ENCODE data around the gene SLCO2A1.

Gene SLCO2A1

DNA sequence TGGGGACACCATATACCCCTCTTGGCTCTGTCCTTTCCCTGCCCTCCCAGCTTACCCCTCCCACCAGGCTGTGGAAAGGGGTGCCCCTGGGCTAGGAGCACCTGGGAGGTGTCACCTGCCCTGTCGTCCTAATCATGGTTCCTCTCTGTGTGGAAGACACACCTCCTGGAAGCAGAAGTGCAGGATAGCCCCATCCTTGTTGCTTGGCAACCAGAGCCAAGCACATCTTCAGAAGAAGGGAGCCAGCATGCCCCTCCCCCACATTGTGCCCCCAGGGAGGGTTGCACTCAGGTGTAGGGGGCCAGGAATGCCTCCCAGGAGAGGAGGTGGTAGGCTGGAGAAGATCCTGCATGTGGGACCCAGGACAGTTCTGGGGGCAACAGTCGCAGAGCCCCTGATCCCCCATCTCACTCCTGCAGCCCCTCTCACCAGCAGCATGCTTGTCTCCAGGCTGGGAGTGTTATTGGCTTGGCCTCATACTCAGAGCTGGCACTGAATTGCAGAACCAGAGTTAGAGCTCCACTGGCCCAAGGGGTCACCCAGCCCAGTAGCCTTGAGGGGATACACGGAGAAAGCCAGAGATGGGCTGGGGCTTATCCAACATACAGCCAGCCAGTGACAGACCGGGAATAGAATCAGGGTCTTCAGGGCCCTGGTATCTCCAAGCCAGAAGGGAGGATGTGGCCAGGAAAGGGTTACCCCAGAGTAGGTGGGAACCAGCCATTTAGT lies 142.5 kb downstream of the SLCO2A1 start:
- no peaks in the 10 kb centered on the region for H3K9me3 Mint-ChIP-seq
- H3K27ac Mint-ChIP-seq, result no peak overlapping the region
- peaks cover 5% of the 10 kb centered on the region for H3K4me1 Mint-ChIP-seq (ENCODE audit: low read depth)
- H3K36me3 Mint-ChIP-seq (ENCODE audit: low read depth), result no peaks in the 10 kb centered on the region
- peaks cover 5% of the 10 kb centered on the region for H3K27me3 Mint-ChIP-seq (ENCODE audit: low read depth)
- H3K4me3 Mint-ChIP-seq, result no peak overlapping the region

DNA sequence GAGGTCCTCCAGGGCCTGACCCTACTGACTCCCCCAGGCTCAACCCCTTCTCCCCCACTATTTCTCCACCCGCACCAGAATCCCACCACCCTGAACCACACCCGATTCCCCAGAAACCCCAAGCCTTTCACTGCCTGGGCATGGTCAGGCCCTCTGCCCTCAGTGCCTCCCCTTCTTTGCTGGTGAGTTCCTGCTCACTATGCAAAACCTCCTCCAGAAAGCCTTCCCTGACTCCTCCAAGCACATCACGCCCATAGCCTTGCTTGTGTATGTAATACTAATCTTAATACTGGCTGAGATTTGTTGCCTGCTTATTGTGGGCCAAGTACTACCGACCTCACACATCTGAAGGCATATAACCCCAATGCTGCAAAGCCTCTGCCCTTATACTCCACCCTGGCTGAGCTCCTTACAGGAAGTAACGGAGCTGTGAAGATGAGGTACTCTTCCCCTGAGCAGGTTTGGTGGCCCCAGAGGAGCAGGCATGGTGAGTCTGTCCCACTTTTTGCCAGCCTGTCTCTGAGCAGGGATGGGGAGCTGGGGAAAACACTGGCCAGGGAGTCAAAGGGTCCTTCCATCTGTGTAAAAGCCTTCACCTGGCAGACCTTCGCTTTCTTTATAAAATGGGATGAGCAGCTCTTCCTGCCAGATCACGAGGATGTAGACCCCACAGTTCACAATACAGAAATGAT lies 143.5 kb downstream of the SLCO2A1 start:
- H3K36me3 Mint-ChIP-seq (ENCODE audit: low read depth), result no peaks in the 10 kb centered on the region
- no peak overlapping the region for H3K4me3 Mint-ChIP-seq
- H3K27ac Mint-ChIP-seq, result no peak overlapping the region
- H3K9me3 Mint-ChIP-seq, result no peaks in the 10 kb centered on the region
- peaks cover 11% of the 10 kb centered on the region for H3K4me1 Mint-ChIP-seq (ENCODE audit: low read depth)
- H3K27me3 Mint-ChIP-seq (ENCODE audit: low read depth), result peaks cover 5% of the 10 kb centered on the region

DNA sequence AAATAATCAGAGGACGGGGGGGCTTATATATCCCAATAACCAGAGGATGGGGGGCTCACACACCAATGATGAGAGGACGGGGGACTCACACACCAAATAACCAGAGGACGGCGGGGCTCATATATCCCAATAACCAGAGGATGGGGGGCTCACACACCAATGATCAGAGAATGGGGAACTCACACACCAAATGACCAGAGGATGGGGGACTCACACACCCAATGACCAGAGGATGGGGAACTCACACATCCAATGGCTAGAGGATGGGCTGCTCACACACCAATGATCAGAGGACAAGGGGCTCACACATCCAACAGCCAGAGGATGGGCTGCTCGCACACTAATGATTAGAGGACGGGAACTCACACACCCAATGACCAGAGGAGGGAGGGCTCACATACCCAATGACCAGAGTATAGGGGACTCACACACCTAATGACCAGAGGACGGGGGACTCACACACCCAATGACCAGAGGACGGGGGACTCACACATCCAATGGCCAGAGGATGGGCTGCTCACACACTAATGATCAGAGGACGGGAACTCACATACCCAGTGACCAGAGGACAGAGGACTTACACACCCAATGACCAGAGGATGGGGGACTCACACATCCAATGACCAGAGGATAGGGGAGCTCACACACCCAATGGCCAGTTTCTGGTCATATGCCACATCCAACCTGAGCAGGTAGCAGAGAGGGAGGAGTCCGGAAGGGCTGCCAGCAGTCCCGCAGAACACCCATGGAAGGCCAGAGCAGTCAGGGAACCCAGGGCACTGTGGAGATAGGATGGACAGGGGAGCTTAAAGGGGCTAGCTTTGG lies 144.6 kb downstream of the SLCO2A1 start:
- H3K36me3 Mint-ChIP-seq (ENCODE audit: low read depth), result no peaks in the 10 kb centered on the region
- H3K9me3 Mint-ChIP-seq, result no peaks in the 10 kb centered on the region
- H3K27me3 Mint-ChIP-seq (ENCODE audit: low read depth), result no peaks in the 10 kb centered on the region
- no peak overlapping the region for H3K4me3 Mint-ChIP-seq
- no peak overlapping the region for H3K27ac Mint-ChIP-seq
- peaks cover 11% of the 10 kb centered on the region for H3K4me1 Mint-ChIP-seq (ENCODE audit: low read depth)

GRCh38 chr3:133884054-133884886 lies 145.5 kb downstream of the SLCO2A1 start:
- Mint-ChIP-seq H3K4me1 (ENCODE audit: low read depth) (peaks cover 11% of the 10 kb centered on the region), H3K4me3 (no peak overlapping the region), H3K36me3 (ENCODE audit: low read depth) (no peaks in the 10 kb centered on the region), H3K9me3 (no peaks in the 10 kb centered on the region), H3K27ac (no peak overlapping the region), H3K27me3 (ENCODE audit: low read depth) (no peaks in the 10 kb centered on the region)

GRCh38 chr3:133883641-133884040 lies 146.1 kb downstream of the SLCO2A1 start:
- Mint-ChIP-seq H3K4me1 (ENCODE audit: low read depth) (peaks cover 11% of the 10 kb centered on the region), H3K9me3 (no peaks in the 10 kb centered on the region), H3K27me3 (ENCODE audit: low read depth) (no peaks in the 10 kb centered on the region), H3K36me3 (ENCODE audit: low read depth) (no peaks in the 10 kb centered on the region), H3K4me3 (no peak overlapping the region), H3K27ac (no peak overlapping the region)

DNA sequence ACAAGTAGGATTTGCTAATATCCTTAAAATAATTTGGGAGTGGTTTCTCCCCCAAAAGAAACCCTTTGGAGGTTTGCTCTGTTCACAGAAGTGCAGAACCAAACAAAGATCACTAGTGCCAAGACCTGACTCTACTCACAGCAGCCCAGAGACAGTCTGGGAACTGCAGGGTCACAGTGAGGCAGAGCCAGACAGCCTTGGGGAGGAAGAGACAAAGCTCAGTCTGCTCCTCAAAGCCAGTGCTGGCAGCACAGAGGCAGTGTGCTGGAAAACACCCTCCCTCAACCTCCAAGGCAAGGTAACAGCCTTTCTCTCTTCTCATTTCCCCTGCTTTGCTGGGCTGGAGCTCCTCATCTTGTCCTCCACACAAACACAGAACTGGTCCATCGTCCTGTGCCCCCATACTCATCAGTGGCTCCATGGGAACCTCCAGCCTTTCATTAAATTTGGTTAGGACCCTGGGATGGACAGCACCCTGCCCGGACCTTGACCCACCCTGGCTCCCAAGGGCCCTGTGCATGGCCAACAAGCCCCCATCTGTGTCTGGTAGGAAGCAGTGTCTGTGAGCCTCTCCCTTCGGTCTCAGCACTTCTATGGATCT lies 146.6 kb downstream of the SLCO2A1 start:
- H3K27ac Mint-ChIP-seq, result no peak overlapping the region
- H3K36me3 Mint-ChIP-seq (ENCODE audit: low read depth), result no peaks in the 10 kb centered on the region
- H3K9me3 Mint-ChIP-seq, result peaks cover 5% of the 10 kb centered on the region
- peaks cover 11% of the 10 kb centered on the region for H3K4me1 Mint-ChIP-seq (ENCODE audit: low read depth)
- peaks cover 5% of the 10 kb centered on the region for H3K27me3 Mint-ChIP-seq (ENCODE audit: low read depth)
- no peak overlapping the region for H3K4me3 Mint-ChIP-seq

- peaks cover 8% of the 10 kb centered on the region for H3K9me3 Mint-ChIP-seq
- peaks cover 5% of the 10 kb centered on the region for H3K27me3 Mint-ChIP-seq (ENCODE audit: low read depth)
- H3K27ac Mint-ChIP-seq, result no peak overlapping the region
- H3K36me3 Mint-ChIP-seq (ENCODE audit: low read depth), result no peaks in the 10 kb centered on the region
- H3K4me1 Mint-ChIP-seq (ENCODE audit: low read depth), result peaks cover 11% of the 10 kb centered on the region
- no peak overlapping the region for H3K4me3 Mint-ChIP-seq
These were observed 147.5 kb downstream of the SLCO2A1 start for GRCh38 chr3:133881939-133882825.

DNA sequence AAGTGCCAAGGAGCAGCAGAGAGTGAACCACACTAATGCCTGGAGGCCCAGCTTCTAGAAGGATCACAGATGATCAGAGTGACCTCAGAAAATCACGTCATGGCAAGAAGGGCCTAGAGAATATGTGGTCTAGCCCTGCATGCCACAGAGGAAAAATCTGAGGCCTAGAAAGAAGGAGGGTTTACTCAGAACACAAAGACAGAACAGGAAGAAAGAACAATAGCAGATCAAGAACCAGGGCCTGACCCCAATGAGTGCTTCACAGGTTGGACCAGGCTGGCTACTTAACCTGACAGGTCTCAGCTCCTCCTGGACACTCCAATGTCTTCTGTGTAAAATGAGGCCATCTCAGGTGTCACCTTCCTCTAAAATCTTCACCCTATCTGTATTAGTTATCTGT lies 148.2 kb downstream of the SLCO2A1 start:
- no peak overlapping the region for H3K4me3 Mint-ChIP-seq
- peaks cover 8% of the 10 kb centered on the region for H3K9me3 Mint-ChIP-seq
- peaks cover 11% of the 10 kb centered on the region for H3K4me1 Mint-ChIP-seq (ENCODE audit: low read depth)
- peak overlapping the region; percentile 60 for H3K27ac Mint-ChIP-seq
- no peaks in the 10 kb centered on the region for H3K36me3 Mint-ChIP-seq (ENCODE audit: low read depth)
- H3K27me3 Mint-ChIP-seq (ENCODE audit: low read depth), result peaks cover 11% of the 10 kb centered on the region

DNA sequence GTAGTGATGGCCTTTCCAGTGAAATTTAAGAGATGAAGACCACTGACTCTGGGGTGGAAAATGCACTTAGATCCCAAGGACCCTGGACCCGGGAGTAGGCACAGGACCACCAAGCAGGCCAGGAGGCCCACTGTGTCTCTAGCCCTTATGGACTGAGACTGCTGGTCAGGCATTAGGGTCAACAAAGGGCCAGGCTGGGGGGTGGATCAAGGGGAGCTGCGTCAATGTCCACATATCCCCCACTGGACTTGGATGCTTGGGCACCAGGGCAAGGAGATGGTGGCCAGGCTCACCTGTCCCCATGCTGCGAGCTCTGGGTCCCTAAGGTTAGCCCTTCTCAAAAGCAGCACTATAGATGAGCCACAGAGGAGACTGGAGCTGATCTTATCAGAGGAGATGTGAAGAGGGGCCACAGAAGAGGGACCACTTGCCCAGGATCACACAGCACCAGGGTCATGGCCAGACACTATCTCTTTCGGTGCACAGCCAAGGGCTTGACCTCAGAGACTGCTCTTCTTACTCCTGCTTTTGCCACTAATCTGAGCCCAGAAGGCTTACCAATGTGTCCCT lies 148.8 kb downstream of the SLCO2A1 start:
- no peak overlapping the region for H3K4me3 Mint-ChIP-seq

GRCh38 chr3:133880287-133880686 lies 149.4 kb downstream of the SLCO2A1 start:
- Mint-ChIP-seq H3K4me1 (ENCODE audit: low read depth) (peaks cover 11% of the 10 kb centered on the region), H3K4me3 (no peak overlapping the region), H3K27me3 (ENCODE audit: low read depth) (peaks cover 18% of the 10 kb centered on the region), H3K36me3 (ENCODE audit: low read depth) (no peaks in the 10 kb centered on the region), H3K9me3 (peaks cover 8% of the 10 kb centered on the region), H3K27ac (no peak overlapping the region)

More for the DNA sequence above, 148.8 kb downstream of the SLCO2A1 start:
- H3K27ac Mint-ChIP-seq, result peak overlapping the region; percentile 60
- peaks cover 16% of the 10 kb centered on the region for H3K27me3 Mint-ChIP-seq (ENCODE audit: low read depth)
- peaks cover 8% of the 10 kb centered on the region for H3K9me3 Mint-ChIP-seq
- no peaks in the 10 kb centered on the region for H3K36me3 Mint-ChIP-seq (ENCODE audit: low read depth)
- peaks cover 11% of the 10 kb centered on the region for H3K4me1 Mint-ChIP-seq (ENCODE audit: low read depth)

- H3K36me3 Mint-ChIP-seq (ENCODE audit: low read depth), result no peaks in the 10 kb centered on the region
These were observed 151.2 kb downstream of the SLCO2A1 start for GRCh38 chr3:133878518-133878917.

More at GRCh38 chr3:133878518-133878917, 151.2 kb downstream of the SLCO2A1 start:
- Mint-ChIP-seq H3K9me3 (peaks cover 8% of the 10 kb centered on the region), H3K4me3 (no peak overlapping the region), H3K4me1 (ENCODE audit: low read depth) (peaks cover 11% of the 10 kb centered on the region), H3K27me3 (ENCODE audit: low read depth) (peaks cover 23% of the 10 kb centered on the region), H3K27ac (no peak overlapping the region)
